H9 (cell line): ENCODE data around the gene TMEM167B. TPM values are rescaled to one million over a fixed set of nuclear protein-coding genes. Genes with fewer than 3 reads are reported as not detected.

Experiments
- DNase-seq: peaks from one replicate; pipeline ENCODE4 v3.0.0-alpha.2; 2017
- H2AFZ ChIP-seq: one replicate; pipeline ENCODE4 v1.6.1; 2013; ENCODE audit warnings: mild to moderate bottlenecking, low read length, control low read depth, moderate library complexity
- H2AK5ac ChIP-seq: 2 replicates; pipeline ENCODE4 v1.6.1; 2013; ENCODE audit warnings: low read length, control low read depth, mixed read lengths; ENCODE audit not compliant: insufficient read length
- H2BK120ac ChIP-seq: one replicate; pipeline ENCODE4 v1.6.1; 2013; ENCODE audit warnings: low read depth, mild to moderate bottlenecking, low read length, control low read depth, inconsistent platforms; ENCODE audit not compliant: poor library complexity, severe bottlenecking
- H2BK12ac ChIP-seq: 2 replicates; pipeline ENCODE4 v1.6.1; 2013; ENCODE audit warnings: low read length, control low read depth, mixed read lengths, low read depth; ENCODE audit not compliant: insufficient read length
- H2BK15ac ChIP-seq: 2 replicates; pipeline ENCODE4 v1.6.1; 2013; ENCODE audit warnings: low read depth, low read length, control low read depth
- H2BK20ac ChIP-seq: one replicate; pipeline ENCODE4 v1.6.1; 2013; ENCODE audit warnings: low read depth, mild to moderate bottlenecking, low read length, control low read depth, inconsistent platforms; ENCODE audit not compliant: poor library complexity, severe bottlenecking
- H2BK5ac ChIP-seq: 2 replicates; pipeline ENCODE4 v1.6.1; 2013; ENCODE audit warnings: low read length, control low read depth, mixed read lengths; ENCODE audit not compliant: insufficient read length
- H3K14ac ChIP-seq: 2 replicates; pipeline ENCODE4 v1.6.1; 2013; ENCODE audit warnings: low read length, control low read depth; ENCODE audit not compliant: insufficient read depth
- H3K18ac ChIP-seq: 2 replicates; pipeline ENCODE4 v1.6.1; 2013; ENCODE audit warnings: low read depth, mild to moderate bottlenecking, mixed read lengths, low read length, control low read depth; ENCODE audit not compliant: insufficient read length
- H3K23ac ChIP-seq: 2 replicates; pipeline ENCODE4 v1.6.1; 2013; ENCODE audit warnings: low read length, control low read depth, mixed read lengths, low read depth; ENCODE audit not compliant: insufficient read length
- H3K23me2 ChIP-seq: 2 replicates; pipeline ENCODE4 v1.6.1; 2013; ENCODE audit warnings: low read depth, mild to moderate bottlenecking, mixed read lengths, low read length, control low read depth; ENCODE audit not compliant: insufficient read length, poor library complexity, severe bottlenecking
- H3K27ac ChIP-seq: 2 replicates; pipeline ENCODE4 v1.5.1; 2013; ENCODE audit warnings: low read length, control low read depth, mixed read lengths, low read depth; ENCODE audit not compliant: insufficient read length
- H3K27me3 ChIP-seq: 2 replicates; pipeline ENCODE4 v1.6.1; 2013; ENCODE audit warnings: low read length, control low read depth, inconsistent platforms; ENCODE audit not compliant: insufficient read depth
- H3K4ac ChIP-seq: 2 replicates; pipeline ENCODE4 v1.6.1; 2013; ENCODE audit warnings: low read depth, mild to moderate bottlenecking, control low read depth, inconsistent platforms, low read length, moderate library complexity
- H3K4me1 ChIP-seq: 2 replicates; pipeline ENCODE4 v1.6.1; 2013; ENCODE audit warnings: low read length, control low read depth, inconsistent platforms; ENCODE audit not compliant: insufficient read depth
- H3K4me2 ChIP-seq: 2 replicates; pipeline ENCODE4 v1.6.1; 2013; ENCODE audit warnings: low read length, control low read depth, mixed read lengths; ENCODE audit not compliant: insufficient read length, insufficient read depth
- H3K56ac ChIP-seq: 2 replicates; pipeline ENCODE4 v1.6.1; 2013; ENCODE audit warnings: low read depth, mild to moderate bottlenecking, mixed read lengths, low read length, control low read depth; ENCODE audit not compliant: insufficient read length
- H3K79me1 ChIP-seq: 2 replicates; pipeline ENCODE4 v1.6.1; 2013; ENCODE audit warnings: low read depth, mild to moderate bottlenecking, moderate library complexity, low read length, control low read depth, inconsistent platforms; ENCODE audit not compliant: insufficient read depth, poor library complexity, severe bottlenecking
- H3K79me2 ChIP-seq: 2 replicates; pipeline ENCODE4 v1.6.1; 2013; ENCODE audit warnings: low read length, control low read depth, inconsistent platforms; ENCODE audit not compliant: insufficient read depth
- H3K9ac ChIP-seq: 2 replicates; pipeline ENCODE4 v1.6.1; 2013; ENCODE audit warnings: low read length, control low read depth, mixed read lengths; ENCODE audit not compliant: insufficient read length; ENCODE audit errors: extremely low read depth
- H3K9me3 ChIP-seq: one replicate; pipeline ENCODE4 v1.6.1; 2013; ENCODE audit warnings: low read depth, low read length, inconsistent platforms; ENCODE audit not compliant: control insufficient read depth
- H3T11ph ChIP-seq: one replicate; pipeline ENCODE4 v1.6.1; 2013; ENCODE audit warnings: mild to moderate bottlenecking, low read length, control low read depth, inconsistent platforms
- H4K20me1 ChIP-seq: one replicate; pipeline ENCODE4 v1.6.1; 2013; ENCODE audit not compliant: control insufficient read depth, insufficient read length, insufficient read depth
- H4K5ac ChIP-seq: 2 replicates; pipeline ENCODE4 v1.6.1; 2013; ENCODE audit warnings: low read depth, mild to moderate bottlenecking, mixed read lengths, low read length, control low read depth; ENCODE audit not compliant: insufficient read length
- H4K8ac ChIP-seq: replicated peaks from 2 replicates; pipeline ENCODE4 v1.6.1; 2013; ENCODE audit warnings: low read length, control low read depth, mixed read lengths, low read depth; ENCODE audit not compliant: insufficient read length
- H4K91ac ChIP-seq: 2 replicates; pipeline ENCODE4 v1.6.1; 2013; ENCODE audit warnings: low read depth, mild to moderate bottlenecking, moderate library complexity, mixed read lengths, low read length, control low read depth; ENCODE audit not compliant: insufficient read length
- H3K27ac Mint-ChIP-seq, 3 experiments: 2 replicates in 2 of 3; 3 replicates in 1 of 3; pipeline ENCODE4 v1.8.0; 2020 to 2021; ENCODE audit warnings: mixed read lengths in 3 of 3, mild to moderate bottlenecking in 1 of 3, moderate library complexity in 1 of 3
- H3K27me3 Mint-ChIP-seq: 2 replicates; pipeline ENCODE4 v1.8.0; 2021; ENCODE audit warnings: low read depth, mild to moderate bottlenecking, moderate library complexity, mixed read lengths
- H3K36me3 Mint-ChIP-seq, 3 experiments: 2 replicates in 2 of 3; 3 replicates in 1 of 3; pipeline ENCODE4 v1.8.0; 2020 to 2021; ENCODE audit warnings: low read depth in 3 of 3, mixed read lengths in 3 of 3; ENCODE audit not compliant: insufficient read depth in 1 of 3
- H3K4me1 Mint-ChIP-seq, 2 experiments: 2 replicates each; pipeline ENCODE4 v1.8.0; 2020; ENCODE audit warnings: mixed read lengths in 2 of 2
- H3K4me3 Mint-ChIP-seq, 2 experiments: 2 replicates in 1 of 2; 3 replicates in 1 of 2; pipeline ENCODE4 v1.8.0; 2020 to 2021; ENCODE audit warnings: mild to moderate bottlenecking in 2 of 2, mixed read lengths in 2 of 2, moderate library complexity in 1 of 2
- H3K9me3 Mint-ChIP-seq, 2 experiments: 2 replicates in 1 of 2; 3 replicates in 1 of 2; pipeline ENCODE4 v1.8.0; 2020; ENCODE audit warnings: mild to moderate bottlenecking in 2 of 2, mixed read lengths in 2 of 2, moderate library complexity in 1 of 2
- CTCF ChIP-seq: fragments of 200-600 bp; sonication (generic); conservative IDR thresholded peaks from 3 replicates; pipeline ENCODE4 v1.8.0; 2021; ENCODE audit warnings: antibody characterized with exemption, mild to moderate bottlenecking
- WGBS: extraction: QIAGEN DNeasy Blood & Tissue Kit; methylation state at CpG from one replicate; pipeline ENCODE4 v1.1.7; 2013; ENCODE audit warnings: missing lambda C conversion rate, low lambda C conversion rate, mixed read lengths; ENCODE audit not compliant: insufficient read length; ENCODE audit errors: extremely low coverage; 5-methylcytosine and 5-hydroxymethylcytosine counted together
- total RNA-seq: library from RNA; stranded (reverse); gene quantifications from 2 replicates; pipeline ENCODE4 v1.2.1, GENCODE V29; 2021

TMEM167B gene
- total RNA-seq, 1 experiment from 2014 or later = 13.9 TPM

GRCh38 chr1:109134423-109134822 lies 43.9 kb downstream of the TMEM167B start:
- WGBS = no CpG with 5 or more reads among the region's 7 CpGs
- H3K14ac ChIP-seq = no peak overlapping the region
- H3K36me3 Mint-ChIP-seq = no peaks in the 10 kb centered on the region
- H3K27me3 ChIP-seq = no peaks in the 10 kb centered on the region
- no peak overlapping the region for H4K8ac ChIP-seq
- H3T11ph ChIP-seq = no peak overlapping the region
- H2BK15ac ChIP-seq = no peak overlapping the region
- no peak overlapping the region for H2BK120ac ChIP-seq
- no peak for DNase-seq
- H3K4ac ChIP-seq = no peak overlapping the region
- no peaks in the 10 kb centered on the region for H3K9me3 ChIP-seq
- TF ChIP-seq CTCF = no peak
- H3K4me1 Mint-ChIP-seq = no peaks in the 10 kb centered on the region; a peak in 1 of 4 replicates
- no peaks in the 10 kb centered on the region for H3K79me1 ChIP-seq
- H3K9me3 Mint-ChIP-seq = no peaks in the 10 kb centered on the region
- no peaks in the 10 kb centered on the region for H3K4me1 ChIP-seq
- no peak overlapping the region for H2BK20ac ChIP-seq
- H3K27me3 Mint-ChIP-seq = no peaks in the 10 kb centered on the region
- H2BK12ac ChIP-seq = no peak overlapping the region
- no peak overlapping the region for H4K5ac ChIP-seq
- H3K27ac ChIP-seq = no peak overlapping the region
- no peak overlapping the region for H3K23ac ChIP-seq
- no peaks in the 10 kb centered on the region for H4K20me1 ChIP-seq
- no peak overlapping the region for H2BK5ac ChIP-seq
- H3K79me2 ChIP-seq = no peaks in the 10 kb centered on the region
- no peak overlapping the region for H4K91ac ChIP-seq
- no peak overlapping the region for H3K4me3 Mint-ChIP-seq
- no peak overlapping the region for H3K18ac ChIP-seq
- H3K4me2 ChIP-seq = no peak overlapping the region
- H3K23me2 ChIP-seq = no peaks in the 10 kb centered on the region
- no peak overlapping the region for H2AK5ac ChIP-seq
- H3K9ac ChIP-seq = no peak overlapping the region
- H2AFZ ChIP-seq = no peak overlapping the region
- no peak overlapping the region for H3K27ac Mint-ChIP-seq
- H3K56ac ChIP-seq = no peak overlapping the region
